Upper lobe of right lung (tissue), 1 donor: ENCODE measurements around the gene UBAC2. TPM values are rescaled to one million over a fixed set of nuclear protein-coding genes. Genes with fewer than 3 reads are reported as not detected.
A peak's percentile ranks its signal among the peaks of the same experiment; 100 is the strongest.
"Not testable (repeated sequence)": the region's sequence is repeated elsewhere in the genome, so short reads cannot be mapped to it uniquely, and the experiment has no call there.

Experiments
- ATAC-seq: fragments of 200-7000 bp; cut with Tn5 transposase; one replicate; pipeline ENCODE4 v1.9.1; 2020; ENCODE audit warnings: mild to moderate bottlenecking, moderate library complexity
- DNase-seq: peaks from one replicate; pipeline ENCODE4 v3.0.0-alpha.2; 2020
- H3K27ac ChIP-seq: fragments of 200-600 bp; one replicate; pipeline ENCODE4 v1.8.0; 2022
- H3K27me3 ChIP-seq: fragments of 200-600 bp; one replicate; pipeline ENCODE4 v1.8.0; 2022; ENCODE audit warnings: mild to moderate bottlenecking
- H3K36me3 ChIP-seq: fragments of 200-600 bp; one replicate; pipeline ENCODE4 v1.8.0; 2022
- H3K4me1 ChIP-seq: fragments of 200-600 bp; one replicate; pipeline ENCODE4 v1.8.0; 2022
- H3K4me3 ChIP-seq: fragments of 200-600 bp; one replicate; pipeline ENCODE4 v1.8.0; 2022; ENCODE audit warnings: mild to moderate bottlenecking
- H3K9me3 ChIP-seq: fragments of 200-600 bp; one replicate; pipeline ENCODE4 v1.8.0; 2022
- CTCF ChIP-seq: fragments of 200-600 bp; IDR thresholded peaks from one replicate; pipeline ENCODE4 v1.8.0; 2022; ENCODE audit warnings: antibody characterized with exemption
- intact Hi-C: fragments of 100-400 bp; cut with DNase I; formaldehyde crosslinking; loops from one replicate; pipeline ENCODE4 v1.11.0; 2022
- total RNA-seq: library from RNA; stranded (reverse); fragmentation: NEBNext Ultra II Directional; extraction: Animal tissue kit (Norgen Biotek cat#: 25700); gene quantifications from one replicate; pipeline ENCODE4 v1.2.1, GENCODE V29; 2021
- donor health status: DM: no; HTN: yes; CAD: no; lungs with severe emphysema.

UBAC2 gene
- total RNA-seq, 1 donor from 2014 or later = 50.2 TPM

- Histone ChIP-seq H3K4me3 (no peak overlapping the region), H3K36me3 (no peaks in the 10 kb centered on the region), H3K4me1 (no peaks in the 10 kb centered on the region), H3K9me3 (no peaks in the 10 kb centered on the region), H3K27ac (no peak overlapping the region), H3K27me3 (no peaks in the 10 kb centered on the region)
- intact Hi-C loops = no loop called here
- no peak for TF ChIP-seq CTCF
- DNase-seq (peak; percentile 35), ATAC-seq (no peak)
Observed at GRCh38 chr13:99407906-99408702, 207.4 kb downstream of the UBAC2 start.

GRCh38 chr13:99408703-99409000 lies 208.0 kb downstream of the UBAC2 start:
- DNase-seq = peak; percentile 28
- no peaks in the 10 kb centered on the region for H3K36me3 ChIP-seq
- no peaks in the 10 kb centered on the region for H3K27me3 ChIP-seq
- no peak overlapping the region for H3K27ac ChIP-seq
- no peak overlapping the region for H3K4me3 ChIP-seq
- no peak for TF ChIP-seq CTCF
- intact Hi-C loops = no loop called here
- H3K9me3 ChIP-seq = no peaks in the 10 kb centered on the region
- no peak for ATAC-seq
- H3K4me1 ChIP-seq = no peaks in the 10 kb centered on the region

GRCh38 chr13:99409461-99410083 lies 208.9 kb downstream of the UBAC2 start:
- H3K4me1 ChIP-seq, H3K9me3 ChIP-seq, H3K4me3 ChIP-seq, H3K27me3 ChIP-seq, H3K36me3 ChIP-seq, ATAC-seq, intact Hi-C loops, H3K27ac ChIP-seq: not testable (repeated sequence)
- DNase-seq = peak; percentile 48

- H3K4me1 ChIP-seq, H3K36me3 ChIP-seq, H3K9me3 ChIP-seq, H3K27ac ChIP-seq, H3K27me3 ChIP-seq, ATAC-seq, H3K4me3 ChIP-seq, intact Hi-C loops: not testable (repeated sequence)
- DNase-seq = peak; percentile 8
Observed at GRCh38 chr13:99410646-99411475, 210.2 kb downstream of the UBAC2 start.

GRCh38 chr13:99412856-99413255 lies 212.2 kb downstream of the UBAC2 start:
- no peak overlapping the region for H3K4me3 ChIP-seq
- H3K27ac ChIP-seq = no peak overlapping the region
- TF ChIP-seq CTCF = no peak
- no peaks in the 10 kb centered on the region for H3K9me3 ChIP-seq
- H3K27me3 ChIP-seq = no peaks in the 10 kb centered on the region
- H3K4me1 ChIP-seq = no peaks in the 10 kb centered on the region
- ATAC-seq (no peak), DNase-seq (no peak)
- intact Hi-C loops = no loop called here
- H3K36me3 ChIP-seq = no peaks in the 10 kb centered on the region

- DNase-seq = peak; percentile 28
Observed at GRCh38 chr13:99414048-99414995, 213.7 kb downstream of the UBAC2 start.

More at GRCh38 chr13:99414048-99414995, 213.7 kb downstream of the UBAC2 start:
- no peak for TF ChIP-seq CTCF
- no peaks in the 10 kb centered on the region for H3K36me3 ChIP-seq
- H3K4me1 ChIP-seq = no peaks in the 10 kb centered on the region
- H3K27me3 ChIP-seq = no peaks in the 10 kb centered on the region
- H3K9me3 ChIP-seq = no peaks in the 10 kb centered on the region
- no peak overlapping the region for H3K27ac ChIP-seq
- ATAC-seq = no peak
- intact Hi-C loops = no loop called here
- H3K4me3 ChIP-seq = no peak overlapping the region
